Stimulated activated CD4-positive, alpha-beta T cell treated with anti-CD3 and anti-CD28 coated beads, Interleukin-15, amount 100 ng/mL, for 1 hour (primary cell): ENCODE data around the gene A4GNT.
"Not testable (repeated sequence)": the region's sequence is repeated elsewhere in the genome, so short reads cannot be mapped to it uniquely, and the experiment has no call there.

Experiments used
- DNase-seq, 2 donors: peaks; one replicate each; pipeline ENCODE4 v3.0.0-alpha.2; 2020; ENCODE audit warnings: low read depth in 1 of 2, low spot score in 1 of 2

The A4GNT gene

DNA sequence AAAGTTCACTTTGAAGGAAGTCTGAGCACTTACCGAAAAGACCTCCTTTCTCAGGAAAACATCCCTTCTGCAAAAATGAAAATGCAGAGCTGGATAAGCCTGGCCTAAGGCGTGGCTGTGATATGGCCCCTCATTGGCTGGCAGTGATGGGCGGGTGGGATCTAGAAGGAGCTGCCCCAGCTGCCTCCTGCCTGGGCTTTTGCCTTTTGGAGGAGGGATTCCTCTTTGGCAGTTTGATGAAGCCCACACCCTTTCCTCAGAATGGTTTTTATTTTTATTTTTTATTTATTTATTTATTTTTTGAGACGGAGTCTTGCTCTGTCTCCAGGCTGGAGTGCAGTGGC lies 12.8 kb downstream of the A4GNT start:
- no peak for DNase-seq

DNA sequence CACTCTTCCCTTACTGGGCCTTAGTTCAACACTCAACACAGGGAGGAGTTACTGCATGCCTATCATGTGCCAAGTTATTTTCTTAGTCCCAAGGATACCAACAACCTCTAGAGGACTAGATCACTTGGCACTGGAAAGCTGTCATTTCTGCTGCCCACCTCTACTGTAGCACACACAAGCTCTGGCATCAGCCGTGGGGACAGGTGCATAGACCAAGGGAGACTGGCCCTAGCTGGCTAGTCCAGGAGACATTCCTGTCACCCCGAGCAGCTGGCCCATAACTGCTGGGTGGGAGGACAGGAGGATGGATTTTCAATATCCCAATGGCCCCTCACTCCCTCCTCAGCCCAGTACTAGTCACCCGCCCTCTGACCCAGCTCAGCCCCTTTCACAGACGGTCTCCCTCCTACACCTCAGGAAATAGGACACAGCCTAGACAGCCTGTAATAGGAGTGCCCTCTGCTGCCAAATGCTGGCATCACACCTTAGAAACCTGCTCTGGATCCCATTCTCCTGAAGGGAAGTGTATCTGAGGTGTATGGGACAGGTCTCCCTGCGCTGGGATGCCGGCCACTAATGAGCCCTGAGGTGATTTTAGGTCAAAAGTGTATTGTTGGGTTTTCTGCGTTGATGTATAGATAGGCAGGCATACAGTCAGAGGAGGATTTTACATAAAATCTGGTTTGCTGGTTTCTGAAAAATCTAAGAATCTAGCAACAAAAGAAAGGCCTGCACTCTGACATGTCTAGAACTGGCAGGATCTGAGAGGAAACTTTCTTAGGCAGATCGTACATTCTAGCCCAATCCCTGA lies 13.4 kb downstream of the A4GNT start:
- peak in 1 of 2 donors; percentile 38 for DNase-seq

DNA sequence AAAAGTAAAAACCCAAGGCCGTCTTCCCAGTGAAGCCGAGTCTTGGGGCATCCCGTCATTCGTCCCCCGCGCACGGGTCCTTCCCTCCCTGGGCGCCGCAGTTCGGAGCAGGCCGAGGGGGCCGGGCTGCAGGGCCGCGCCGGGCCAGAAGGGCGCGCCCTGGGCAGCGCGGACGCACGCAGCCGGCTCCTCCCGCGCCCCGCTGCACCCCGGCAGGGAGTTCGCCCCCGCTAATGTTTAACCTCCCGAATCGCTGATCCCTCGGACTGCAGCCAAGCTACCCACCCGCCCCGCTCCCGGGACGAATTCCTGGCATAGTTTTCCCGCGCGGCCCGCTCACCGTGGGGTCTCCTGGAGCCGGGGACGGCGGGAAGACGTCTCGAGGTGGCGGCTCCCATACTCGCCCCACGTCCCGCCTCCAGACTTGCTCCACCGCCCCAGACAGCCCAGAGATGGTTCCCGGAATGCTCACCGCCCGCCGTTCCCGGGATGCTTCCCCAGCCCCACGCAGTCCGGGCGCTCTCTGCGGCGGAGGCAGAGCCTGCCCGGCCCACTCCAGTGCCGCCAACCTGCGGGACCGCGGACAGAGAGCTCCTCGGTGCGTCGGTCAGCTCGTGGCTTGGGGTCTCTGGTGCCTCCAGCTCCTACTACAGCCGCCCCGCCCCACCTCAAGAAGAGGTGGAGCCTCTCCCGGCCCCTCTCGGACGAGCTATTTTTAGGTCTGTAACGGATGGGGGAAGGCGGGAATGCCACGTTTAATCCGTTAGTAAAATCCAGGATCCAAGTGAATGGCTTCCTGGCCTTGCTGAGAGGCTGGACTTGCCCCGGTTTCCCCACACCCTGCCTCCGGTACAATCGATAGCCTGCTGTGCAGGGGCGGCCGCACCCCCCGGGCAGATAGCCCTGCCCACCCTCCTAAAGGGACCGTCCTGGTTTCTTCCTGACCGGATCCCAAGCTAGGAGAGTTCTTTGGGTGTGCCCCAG lies 16.9 kb downstream of the A4GNT start, which contains the start of gene DZIP1L:
TSS of gene DZIP1L (minus strand) at position 621 of the 984 bp plus-strand sequence. CDS start 11,637 bp downstream, outside the sequence.
- peak in 1 of 2 donors; percentile 10 for DNase-seq

DNA sequence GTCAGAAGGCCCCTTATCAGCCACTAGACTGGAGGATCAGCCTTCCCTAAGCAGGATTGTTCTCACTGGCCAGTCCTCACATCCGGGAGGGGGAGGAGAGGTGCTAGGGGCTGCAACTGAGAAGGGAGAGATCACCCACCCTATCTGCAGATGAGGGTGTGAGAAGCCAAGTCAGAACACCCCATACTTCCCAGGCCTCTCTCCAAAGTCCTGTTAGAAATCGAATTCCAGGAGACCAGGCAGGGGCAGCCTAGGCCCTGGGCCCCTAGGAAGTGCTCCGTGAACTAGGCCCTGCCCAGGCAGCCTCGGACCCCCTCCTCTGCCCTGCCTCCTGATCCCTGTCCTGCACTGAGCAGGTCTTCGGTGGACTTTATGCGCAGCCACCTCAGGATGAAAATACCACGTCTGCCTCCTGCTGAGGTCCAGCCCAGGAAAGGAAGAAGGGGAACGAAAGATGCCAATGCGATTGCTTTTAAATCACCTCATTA lies 17.7 kb downstream of the A4GNT start:
- DNase-seq, result no peak

DNA sequence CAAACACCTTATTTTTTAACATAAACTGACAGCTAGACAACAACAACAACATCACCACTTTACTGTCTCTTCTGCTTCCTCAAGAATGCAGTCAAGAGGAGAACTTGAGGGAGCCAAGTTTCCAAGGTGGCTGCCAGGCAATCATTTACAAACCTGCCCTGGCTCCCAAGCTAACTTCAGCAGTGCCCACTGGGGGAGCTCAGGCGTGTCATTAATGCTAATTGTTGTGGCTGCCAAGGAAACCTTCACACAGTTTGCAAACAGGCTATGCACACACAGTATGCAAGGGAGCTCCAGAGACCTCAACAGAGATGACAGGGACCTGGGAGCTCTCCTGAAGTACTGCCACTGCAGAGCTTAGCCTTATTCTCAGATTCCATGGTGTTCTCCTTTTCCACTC lies 18.9 kb downstream of the A4GNT start:
- no peak for DNase-seq

DNA sequence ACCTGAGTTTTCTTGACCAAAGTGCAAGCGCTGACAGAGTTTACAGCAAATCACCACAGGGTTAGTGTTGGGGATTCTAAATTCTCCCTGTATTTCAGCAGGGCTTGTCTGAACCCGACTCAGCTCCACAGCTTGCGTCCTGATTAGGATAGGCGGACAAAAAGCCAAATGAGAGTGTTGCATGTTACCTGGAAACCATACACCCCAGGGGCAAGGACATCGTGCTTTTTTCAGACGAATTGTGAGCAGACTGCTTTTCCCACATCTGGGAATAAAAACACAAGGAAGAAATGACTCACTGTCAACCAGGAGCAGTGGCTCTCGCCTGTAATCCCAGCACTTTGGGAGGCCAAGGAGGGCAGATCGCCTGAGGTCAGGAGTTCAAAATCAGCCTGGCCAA lies 19.8 kb downstream of the A4GNT start:
- DNase-seq, result no peak

DNA sequence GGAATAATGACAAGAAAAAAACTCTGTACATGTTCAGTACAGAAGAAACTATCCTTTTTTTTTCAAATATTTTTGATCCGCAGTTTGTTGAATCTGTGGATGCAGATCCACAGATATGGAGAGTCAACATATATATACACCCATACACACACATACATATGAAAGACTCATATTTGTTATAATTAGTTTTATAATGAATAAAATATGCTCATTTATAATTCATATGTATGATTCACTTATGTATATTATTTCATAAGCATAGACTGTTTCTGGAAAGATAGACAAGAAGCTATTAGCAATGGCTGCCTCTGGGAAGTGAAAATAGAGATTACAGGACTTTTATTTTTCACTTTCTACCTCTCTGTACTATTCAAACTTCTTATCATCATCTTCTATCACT lies 26.6 kb downstream of the A4GNT start:
- DNase-seq, result no peak

DNA sequence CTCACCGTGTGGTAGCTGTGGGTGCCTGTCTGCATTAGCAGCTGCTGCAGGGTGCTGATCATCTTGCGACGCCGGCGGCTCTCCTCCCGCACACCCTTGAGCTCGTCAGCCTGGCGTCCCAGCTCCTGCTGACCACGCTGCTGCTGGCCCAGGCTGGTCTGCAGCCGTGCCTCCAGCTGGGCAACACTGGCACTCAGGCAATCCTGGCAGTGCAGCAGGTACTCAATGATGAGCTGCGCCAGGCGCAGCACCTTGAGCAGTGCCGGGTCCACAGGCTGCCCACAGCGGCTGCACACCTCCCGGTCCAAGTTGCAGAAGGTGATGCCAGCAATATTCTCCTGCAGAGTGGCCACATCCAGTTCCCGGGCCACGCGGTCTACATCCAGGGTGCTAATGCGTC lies 28.7 kb downstream of the A4GNT start:
- DNase-seq, result no peak

DNA sequence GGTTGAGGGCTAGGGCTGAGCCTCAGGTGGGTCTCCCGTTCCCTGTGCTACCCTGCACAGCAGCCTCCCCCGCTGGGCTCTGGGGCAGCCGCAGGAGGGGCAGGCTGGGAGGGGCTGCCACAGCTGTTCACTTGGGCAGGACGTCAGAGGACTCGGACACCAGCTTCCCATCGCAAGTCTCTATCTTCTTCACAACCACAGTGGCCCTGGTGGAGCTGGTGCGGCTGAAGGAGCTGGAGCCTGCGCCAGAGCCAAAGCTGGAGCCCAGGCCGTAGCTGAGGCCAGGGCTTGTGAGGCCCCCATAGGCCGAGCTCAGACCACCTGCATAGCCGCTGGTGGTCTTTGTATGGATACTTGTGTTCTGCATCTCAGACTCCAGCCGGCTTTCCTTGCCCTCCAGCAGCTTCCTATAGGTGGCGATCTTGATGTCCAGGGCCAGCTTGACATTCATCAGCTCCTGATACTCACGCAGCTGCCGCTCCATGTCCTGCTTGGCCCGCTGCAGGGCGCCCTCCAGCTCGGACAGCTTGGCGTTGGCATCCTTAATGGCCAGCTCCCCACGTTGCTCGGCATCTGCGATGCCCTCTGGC lies 30.7 kb downstream of the A4GNT start:
- not testable (repeated sequence) for DNase-seq

DNA sequence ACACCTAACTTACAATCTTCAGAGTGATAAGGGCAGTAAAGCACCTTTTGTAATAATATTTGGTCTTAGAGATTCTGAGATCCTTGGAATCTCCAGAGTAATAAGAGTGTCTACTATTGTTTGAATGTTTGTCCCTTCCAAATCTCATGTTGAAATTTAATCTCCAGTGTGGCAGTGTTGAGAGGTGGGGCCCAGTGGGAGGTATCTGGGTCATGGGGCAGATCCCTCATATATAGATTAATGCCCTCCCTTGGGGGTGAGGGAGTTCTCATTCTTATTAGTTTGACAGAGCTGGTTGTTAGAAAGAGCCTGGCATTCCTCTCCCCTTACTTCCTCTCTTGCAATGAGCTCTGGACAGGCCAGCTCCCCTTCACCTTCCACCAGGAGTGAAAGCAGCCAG lies 32.8 kb downstream of the A4GNT start:
- DNase-seq, result no peak

DNA sequence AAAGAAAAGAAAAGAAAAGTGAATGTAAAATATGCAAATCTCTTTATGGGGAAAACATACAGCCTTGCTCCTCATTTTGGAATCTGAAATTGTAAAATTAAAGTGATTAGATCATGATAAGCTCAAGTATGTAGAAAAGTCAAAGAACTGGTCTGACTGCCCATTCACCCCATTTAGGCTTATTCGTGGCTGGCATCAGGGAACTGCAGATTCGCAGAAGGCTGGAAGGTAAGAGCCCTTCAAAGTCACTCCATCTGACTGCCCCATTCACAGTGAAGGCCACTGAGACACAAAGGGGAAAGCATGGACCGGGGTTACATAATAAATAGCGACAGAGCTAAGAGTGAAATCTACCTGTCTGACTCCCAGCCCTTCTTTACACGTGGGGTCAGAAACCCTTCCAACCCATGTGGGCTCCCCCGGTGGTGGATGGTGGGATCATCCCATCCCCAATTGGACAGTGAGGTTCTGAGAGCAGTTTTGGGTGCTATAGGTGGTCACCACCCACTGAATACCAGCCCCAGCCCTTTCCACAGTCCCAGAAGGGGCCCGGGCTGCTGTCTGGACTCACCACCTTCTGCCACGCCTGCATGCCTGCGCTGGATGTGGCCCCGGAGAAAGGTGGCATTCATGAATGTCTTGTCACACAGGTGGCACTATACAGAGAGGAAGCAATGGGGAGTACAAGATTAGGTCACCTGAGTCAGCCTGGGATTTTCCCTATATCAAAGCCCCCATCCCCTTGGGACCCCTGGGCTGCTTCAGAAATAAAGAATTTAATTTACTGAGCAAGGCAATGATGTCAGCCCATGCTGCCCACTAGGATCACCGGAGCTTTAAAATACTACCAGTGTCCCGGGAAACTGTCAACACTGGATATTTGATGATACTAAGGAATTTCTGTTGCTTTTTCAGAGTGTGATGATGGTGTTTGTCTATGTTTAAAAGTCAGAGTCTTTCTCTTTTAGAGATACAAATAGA lies 34.7 kb downstream of the A4GNT start:
- DNase-seq, result no peak

DNA sequence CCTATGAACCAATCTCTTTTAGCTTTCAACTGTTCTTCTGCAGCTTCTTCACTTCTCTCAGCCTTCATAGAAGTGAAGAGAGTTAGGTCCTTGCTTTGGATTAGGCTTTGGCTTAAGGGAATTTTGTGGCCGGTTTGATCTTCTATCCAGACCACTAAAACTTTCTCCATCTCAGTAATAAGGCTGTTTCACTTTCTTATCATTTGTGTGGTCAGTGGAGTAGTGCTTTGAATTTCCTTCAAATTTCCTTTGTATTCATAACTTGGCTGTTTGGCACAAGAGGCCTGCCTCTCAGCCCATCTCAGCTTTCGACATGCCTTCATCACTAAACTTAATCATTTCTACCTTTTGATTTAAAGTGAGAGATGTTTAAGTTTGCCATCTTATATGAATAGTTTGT lies 38.5 kb downstream of the A4GNT start:
- DNase-seq, result no peak

DNA sequence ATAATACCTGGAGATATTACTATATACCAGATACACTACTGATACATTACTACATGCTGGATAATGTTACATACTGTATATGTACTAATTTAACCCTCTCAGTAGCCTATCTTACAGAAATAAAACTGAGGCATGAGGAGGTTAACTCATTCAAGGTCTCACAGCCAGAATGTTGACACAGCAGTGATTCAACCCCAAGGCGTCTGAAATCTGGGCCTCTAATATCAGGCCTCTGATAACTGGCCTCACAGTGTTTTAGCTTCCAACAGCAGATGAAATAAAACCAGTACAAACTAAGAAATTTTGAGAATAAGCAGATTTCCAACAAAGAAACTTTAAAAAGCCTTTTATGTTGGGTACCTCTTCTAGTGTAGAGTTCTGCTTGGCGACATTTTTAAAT lies 40.2 kb downstream of the A4GNT start:
- no peak for DNase-seq

DNA sequence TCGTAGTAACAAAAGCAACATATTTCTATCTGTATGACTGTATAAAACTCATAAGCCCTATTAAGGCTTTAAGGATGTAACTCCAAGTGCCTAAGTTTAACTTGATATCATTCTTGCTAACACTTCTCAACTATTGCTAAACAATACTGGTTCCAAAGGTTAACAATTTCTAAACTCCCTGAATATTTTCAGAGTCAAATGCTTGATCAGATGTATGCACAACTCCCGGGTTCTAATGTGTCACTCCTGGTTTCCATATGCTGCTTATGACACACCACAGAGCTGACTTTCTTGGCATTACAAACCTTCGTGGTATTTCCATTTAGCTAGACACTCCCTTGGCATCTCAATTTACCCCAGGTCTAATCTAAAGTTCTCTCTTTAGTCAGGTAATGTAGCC lies 43.1 kb downstream of the A4GNT start:
- no peak for DNase-seq

DNA sequence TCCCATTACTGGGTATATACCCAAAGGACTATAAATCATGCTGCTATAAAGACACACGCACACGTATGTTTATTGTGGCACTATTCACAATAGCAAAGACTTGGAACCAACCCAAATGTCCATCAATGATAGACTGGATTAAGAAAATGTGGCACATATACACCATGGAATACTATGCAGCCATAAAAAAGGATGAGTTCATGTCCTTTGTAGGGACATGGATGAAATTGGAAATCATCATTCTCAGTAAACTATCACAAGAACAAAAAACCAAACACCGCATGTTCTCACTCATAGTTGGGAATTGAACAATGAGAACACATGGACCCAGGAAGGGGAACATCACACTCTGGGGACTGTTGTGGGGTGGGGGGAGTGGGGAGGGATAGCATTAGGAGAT lies 46.4 kb downstream of the A4GNT start:
- not testable (repeated sequence) for DNase-seq

DNA sequence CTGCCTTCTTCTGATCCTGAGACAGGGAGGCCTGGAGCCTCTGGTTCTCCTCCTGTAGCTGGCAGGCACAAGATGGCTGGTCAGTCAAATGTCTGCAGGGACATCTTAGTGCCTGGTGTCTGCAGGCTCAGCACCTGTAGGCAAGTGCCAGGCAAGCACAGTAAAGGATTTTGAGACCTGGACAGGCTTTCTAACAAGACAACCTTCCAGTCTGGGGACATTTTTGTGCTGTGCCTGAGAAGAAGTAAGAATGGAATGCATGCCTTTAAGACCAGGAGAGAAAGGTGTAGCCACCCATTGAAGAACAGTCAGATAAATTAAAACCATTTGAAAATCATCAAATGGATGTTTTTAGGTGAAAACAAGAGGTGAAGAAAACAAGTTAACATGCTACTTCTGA lies 48.0 kb downstream of the A4GNT start:
- DNase-seq, result no peak

DNA sequence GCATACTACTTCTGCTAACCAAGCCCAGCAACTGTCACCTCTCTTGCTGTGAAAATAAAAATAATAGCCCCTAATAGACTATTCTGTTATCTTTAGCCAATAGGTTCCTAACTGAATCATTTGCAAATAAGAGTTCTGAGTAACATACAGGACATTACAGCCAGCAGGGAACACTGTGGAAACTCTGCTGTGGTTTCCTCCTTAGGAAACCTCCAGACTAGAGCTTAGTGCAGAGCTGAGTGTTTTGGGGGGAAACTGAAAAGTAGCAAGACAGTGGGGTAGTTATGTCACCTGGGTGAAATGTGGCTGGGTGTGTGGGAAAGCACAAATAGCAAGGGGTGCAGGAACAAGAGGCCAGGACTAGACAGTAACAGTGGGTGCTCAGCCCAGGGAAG lies 49.2 kb downstream of the A4GNT start:
- DNase-seq, result no peak

DNA sequence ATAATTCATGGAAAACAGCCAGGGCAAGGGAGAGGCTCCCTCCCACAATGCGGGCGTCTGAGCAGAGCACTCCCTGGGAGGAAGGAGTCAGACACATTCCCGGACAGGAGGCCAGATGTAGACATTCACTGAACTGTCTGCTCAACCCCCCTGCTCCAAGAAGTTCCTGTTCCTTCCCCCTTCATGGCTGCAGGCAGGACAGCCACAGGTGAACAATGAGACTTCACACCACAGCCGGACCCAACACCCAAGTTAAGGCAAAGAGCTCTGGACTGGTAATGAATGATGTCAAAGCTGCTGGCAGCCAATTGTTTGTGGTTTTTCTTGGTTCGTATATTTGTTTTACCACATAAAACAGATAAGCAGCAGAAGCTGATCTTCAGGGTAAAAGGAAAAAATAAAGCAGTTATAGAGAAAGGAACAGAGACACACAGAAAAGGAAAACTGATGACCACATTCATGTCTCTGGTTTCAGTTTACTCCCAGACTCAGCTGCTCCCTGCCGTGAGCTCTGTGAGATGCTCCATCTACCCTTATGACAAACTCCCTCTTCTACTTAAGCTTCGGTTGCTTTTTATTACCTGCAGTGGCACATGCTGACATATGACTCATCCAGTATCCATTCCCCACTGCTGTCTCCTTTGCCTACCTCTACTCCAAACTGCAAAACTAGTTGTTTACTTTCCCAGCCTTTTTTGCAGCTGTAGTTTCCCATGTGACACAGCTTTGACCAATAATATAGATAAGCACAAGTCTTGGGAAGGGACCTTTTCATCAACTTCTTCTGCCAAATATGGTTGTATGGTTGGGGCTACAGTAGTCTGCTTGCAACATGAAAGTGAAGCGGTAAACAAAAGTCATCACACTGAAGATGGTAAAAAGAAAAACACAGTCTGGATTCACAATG lies 49.9 kb downstream of the A4GNT start:
- DNase-seq, result no peak

DNA sequence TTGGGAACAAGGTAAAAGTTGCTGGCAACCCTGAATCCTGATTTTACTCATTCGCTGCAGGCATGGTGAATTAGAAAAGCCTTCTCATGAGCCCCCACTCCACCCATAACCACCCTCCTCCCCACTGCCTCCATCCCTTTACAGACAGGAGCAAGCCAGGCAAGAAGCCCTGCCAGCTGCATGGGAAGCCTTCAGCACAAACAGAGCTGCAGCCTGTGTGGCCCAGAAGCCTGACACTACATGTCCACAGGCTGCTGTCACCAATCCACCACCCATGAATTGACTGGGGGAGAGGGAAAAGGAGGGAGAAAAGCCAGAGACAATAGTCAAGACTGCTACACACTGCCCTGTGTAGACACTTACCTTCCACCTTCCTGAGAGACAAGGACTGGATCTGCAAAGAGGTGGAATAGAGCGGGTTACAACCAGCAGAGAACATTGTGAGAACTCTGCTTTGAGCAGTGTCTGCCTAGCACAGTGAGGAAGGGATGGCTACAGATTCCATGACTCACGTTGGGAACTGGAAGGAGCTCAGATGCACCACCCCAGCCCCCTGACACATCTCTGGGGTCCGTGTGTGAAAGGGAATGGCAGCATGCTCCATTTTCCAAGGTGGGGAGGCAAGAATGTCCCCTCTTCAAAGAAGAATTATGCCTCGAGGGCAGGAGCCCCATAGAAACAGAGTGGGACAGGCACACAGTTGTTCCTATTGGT lies 50.7 kb downstream of the A4GNT start:
- no peak for DNase-seq
